Measurements from ENCODE around the gene ABHD6.

ABHD6 gene

GRCh38 chr3:58209933-58210332, 27.7 kb upstream of the ABHD6 start:
- no peak overlapping the region for H3K27ac ChIP-seq
- TF ChIP-seq CTCF (conservative IDR thresholded peaks at IDR 0.05) = no peak
- no peak for TF ChIP-seq ZFX (IDR thresholded peaks at IDR 0.05)

- H3K27ac ChIP-seq = 0 out of 2 replicates have a peak within 1 kb of the TSS, but pooled peaks have one; percentile 15
These were observed 26.7 kb upstream of the ABHD6 start, which contains the start of gene DNASE1L3 for GRCh38 chr3:58210761-58211460. DNASE1L3 (minus strand) TSS chr3:58210972; CDS start chr3:58210906, 66 bp downstream.

GRCh38 chr3:58214484-58215316, 22.9 kb upstream of the ABHD6 start:
- H3K27ac ChIP-seq = no peak overlapping the region
- TF ChIP-seq CTCF (conservative IDR thresholded peaks at IDR 0.05) = no peak; the same call in 1 of the 2 replicates
- TF ChIP-seq ZFX (IDR thresholded peaks at IDR 0.05) = no peak

More at GRCh38 chr3:58210761-58211460, 26.7 kb upstream of the ABHD6 start, which contains the start of gene DNASE1L3:
- TF ChIP-seq CTCF (conservative IDR thresholded peaks at IDR 0.05) = no peak
- TF ChIP-seq ZFX (IDR thresholded peaks at IDR 0.05) = no peak

- H3K27ac ChIP-seq = no peak overlapping the region
- TF ChIP-seq CTCF (conservative IDR thresholded peaks at IDR 0.05) (no peak), ZFX (IDR thresholded peaks at IDR 0.05) (no peak)
These were observed 22.1 kb upstream of the ABHD6 start for GRCh38 chr3:58215317-58216025.

GRCh38 chr3:58216496-58217195, 20.9 kb upstream of the ABHD6 start:
- H3K27ac ChIP-seq = no peak overlapping the region
- no peak for TF ChIP-seq CTCF (conservative IDR thresholded peaks at IDR 0.05)
- no peak for TF ChIP-seq ZFX (IDR thresholded peaks at IDR 0.05)

GRCh38 chr3:58217209-58217811, 20.3 kb upstream of the ABHD6 start:
- peak; percentile 88 for TF ChIP-seq CTCF (conservative IDR thresholded peaks at IDR 0.05)
- no peak for TF ChIP-seq ZFX (IDR thresholded peaks at IDR 0.05)
- no peak overlapping the region for H3K27ac ChIP-seq

Measured in C4-2B (cell line).